IPS-18a (cell line): ENCODE results near the gene TGFB2.

Experiments used
- H3K27ac ChIP-seq: one replicate; pipeline ENCODE4 v1.5.1; 2013; ENCODE audit warnings: low read length
- H3K27me3 ChIP-seq: one replicate; pipeline ENCODE4 v1.6.1; 2013; ENCODE audit warnings: mild to moderate bottlenecking, low read length; ENCODE audit not compliant: control insufficient read depth, insufficient read depth
- H3K36me3 ChIP-seq: one replicate; pipeline ENCODE4 v1.6.1; 2013; ENCODE audit warnings: low read depth, low read length; ENCODE audit not compliant: control insufficient read depth
- H3K4me1 ChIP-seq: one replicate; pipeline ENCODE4 v1.6.1; 2013; ENCODE audit warnings: low read depth, low read length; ENCODE audit not compliant: control insufficient read depth
- H3K4me3 ChIP-seq: one replicate; pipeline ENCODE4 v1.5.1; 2013; ENCODE audit warnings: low read length
- H3K9ac ChIP-seq: one replicate; pipeline ENCODE4 v1.6.1; 2013; ENCODE audit warnings: mild to moderate bottlenecking, low read length, moderate library complexity
- H3K9me3 ChIP-seq: one replicate; pipeline ENCODE4 v1.6.1; 2013; ENCODE audit warnings: low read depth, low read length; ENCODE audit not compliant: control insufficient read depth

Gene TGFB2

DNA sequence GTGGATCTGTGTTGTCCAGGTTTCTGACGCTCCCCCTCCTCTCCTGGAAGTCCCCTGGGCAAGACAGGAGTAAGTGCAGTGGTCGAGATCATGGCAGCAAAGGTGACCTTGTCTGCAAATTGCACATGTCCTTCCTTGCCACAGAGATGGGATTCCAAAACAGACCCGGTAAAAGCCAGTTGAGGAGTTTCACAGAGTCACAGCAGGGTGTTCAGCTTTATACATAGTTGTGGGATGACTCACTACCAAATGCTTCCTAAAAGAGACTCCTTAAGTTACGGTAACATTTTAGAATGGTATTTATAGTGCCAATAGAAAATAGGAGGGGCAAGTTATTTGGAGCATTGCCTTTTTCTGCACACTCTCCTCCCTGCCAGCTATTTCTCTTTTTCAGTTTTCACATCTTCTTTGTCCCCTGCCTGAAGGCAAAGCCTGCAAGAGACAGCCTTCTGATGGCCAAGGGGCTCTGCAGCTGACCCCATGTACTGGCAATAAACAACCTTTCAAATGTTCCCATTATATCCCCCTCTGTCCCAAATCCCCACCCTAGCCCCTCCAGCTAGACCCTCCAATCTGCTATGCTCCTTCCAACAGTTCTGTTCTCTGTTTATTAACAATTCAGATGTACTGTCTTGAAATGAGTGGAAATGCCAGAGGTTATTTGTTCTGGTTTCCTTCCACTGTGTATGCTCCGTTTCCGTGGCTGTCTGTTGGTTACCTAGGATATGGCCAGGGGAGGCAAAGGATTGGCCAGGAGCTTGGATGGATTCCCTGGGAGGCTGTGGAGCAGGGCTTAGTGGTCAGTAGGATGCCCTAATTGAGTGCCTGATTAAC lies 115.0 kb downstream of the TGFB2 start:
- Histone ChIP-seq H3K27me3 (no peaks in the 10 kb centered on the region), H3K4me1 (peaks cover 19% of the 10 kb centered on the region), H3K27ac (peak overlapping the region; percentile 65), H3K9ac (peak overlapping the region; percentile 15), H3K36me3 (no peaks in the 10 kb centered on the region), H3K9me3 (no peaks in the 10 kb centered on the region), H3K4me3 (peak overlapping the region; percentile 19)

DNA sequence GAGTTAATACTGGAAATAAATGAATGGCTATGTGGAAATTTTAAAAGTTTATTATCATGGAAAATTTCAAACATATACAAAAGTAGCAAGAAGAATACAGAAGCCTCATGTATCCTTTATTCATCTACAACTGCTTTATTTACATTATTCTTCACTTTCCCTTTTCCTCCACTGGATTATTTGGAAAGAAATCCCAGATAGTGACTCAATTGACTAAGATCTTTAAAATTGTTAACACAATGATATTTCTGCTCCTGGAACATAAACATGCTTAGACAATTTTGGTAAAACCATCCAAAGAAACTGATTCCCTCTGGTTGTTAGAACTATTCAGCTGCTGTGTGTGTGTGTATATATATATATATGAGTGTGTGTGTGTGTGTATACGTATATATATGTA lies 116.2 kb downstream of the TGFB2 start:
- H3K4me3 ChIP-seq = no peak overlapping the region
- no peaks in the 10 kb centered on the region for H3K36me3 ChIP-seq
- H3K9me3 ChIP-seq = no peaks in the 10 kb centered on the region
- H3K27me3 ChIP-seq = no peaks in the 10 kb centered on the region
- H3K9ac ChIP-seq = no peak overlapping the region
- H3K27ac ChIP-seq = no peak overlapping the region
- peaks cover 19% of the 10 kb centered on the region for H3K4me1 ChIP-seq

DNA sequence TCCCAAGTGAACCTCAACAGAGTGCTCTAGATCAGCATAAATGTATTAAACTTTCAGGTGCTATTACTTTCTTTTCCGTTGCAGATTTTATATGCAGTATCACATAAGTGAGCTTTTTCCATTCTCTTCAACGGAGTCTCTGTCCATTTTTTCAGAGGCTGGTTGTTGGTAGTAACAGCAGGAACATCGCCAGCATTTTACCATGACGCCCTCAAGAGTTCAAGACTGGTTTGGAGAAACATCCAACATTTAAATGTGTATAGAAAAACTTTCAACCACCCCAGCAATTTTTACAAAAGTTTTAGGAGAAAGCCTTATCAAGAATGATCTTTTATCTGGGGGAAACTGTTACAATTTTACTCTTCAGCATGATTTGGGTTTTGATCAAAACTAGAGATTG lies 117.0 kb downstream of the TGFB2 start:
- Histone ChIP-seq H3K4me3 (no peak overlapping the region), H3K4me1 (peaks cover 19% of the 10 kb centered on the region)

DNA sequence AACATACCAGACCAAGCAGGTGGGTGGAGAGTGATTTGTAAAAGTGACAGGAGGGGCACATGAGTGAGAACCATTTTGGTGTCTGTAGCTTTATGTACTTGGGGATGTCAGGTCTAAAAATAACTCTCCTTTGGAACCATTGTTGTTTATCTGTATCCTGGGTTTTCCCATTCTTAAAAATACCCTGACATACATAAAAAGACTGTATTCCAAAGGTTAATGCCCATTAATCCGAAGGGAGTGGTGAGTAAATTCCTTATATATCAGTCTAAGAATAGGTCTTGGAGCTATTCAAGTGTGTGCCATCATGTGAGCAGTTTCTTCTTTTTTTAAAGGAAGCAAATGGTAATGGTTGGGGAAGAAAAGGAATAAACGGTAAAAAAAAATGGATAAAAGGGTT lies 117.5 kb downstream of the TGFB2 start:
- Histone ChIP-seq H3K27ac (no peak overlapping the region), H3K4me1 (peaks cover 19% of the 10 kb centered on the region), H3K4me3 (no peak overlapping the region), H3K9ac (no peak overlapping the region), H3K27me3 (no peaks in the 10 kb centered on the region), H3K36me3 (no peaks in the 10 kb centered on the region), H3K9me3 (no peaks in the 10 kb centered on the region)

More for the DNA sequence above, 117.0 kb downstream of the TGFB2 start:
- Histone ChIP-seq H3K27ac (no peak overlapping the region), H3K9ac (no peak overlapping the region), H3K9me3 (no peaks in the 10 kb centered on the region), H3K27me3 (no peaks in the 10 kb centered on the region), H3K36me3 (no peaks in the 10 kb centered on the region)

DNA sequence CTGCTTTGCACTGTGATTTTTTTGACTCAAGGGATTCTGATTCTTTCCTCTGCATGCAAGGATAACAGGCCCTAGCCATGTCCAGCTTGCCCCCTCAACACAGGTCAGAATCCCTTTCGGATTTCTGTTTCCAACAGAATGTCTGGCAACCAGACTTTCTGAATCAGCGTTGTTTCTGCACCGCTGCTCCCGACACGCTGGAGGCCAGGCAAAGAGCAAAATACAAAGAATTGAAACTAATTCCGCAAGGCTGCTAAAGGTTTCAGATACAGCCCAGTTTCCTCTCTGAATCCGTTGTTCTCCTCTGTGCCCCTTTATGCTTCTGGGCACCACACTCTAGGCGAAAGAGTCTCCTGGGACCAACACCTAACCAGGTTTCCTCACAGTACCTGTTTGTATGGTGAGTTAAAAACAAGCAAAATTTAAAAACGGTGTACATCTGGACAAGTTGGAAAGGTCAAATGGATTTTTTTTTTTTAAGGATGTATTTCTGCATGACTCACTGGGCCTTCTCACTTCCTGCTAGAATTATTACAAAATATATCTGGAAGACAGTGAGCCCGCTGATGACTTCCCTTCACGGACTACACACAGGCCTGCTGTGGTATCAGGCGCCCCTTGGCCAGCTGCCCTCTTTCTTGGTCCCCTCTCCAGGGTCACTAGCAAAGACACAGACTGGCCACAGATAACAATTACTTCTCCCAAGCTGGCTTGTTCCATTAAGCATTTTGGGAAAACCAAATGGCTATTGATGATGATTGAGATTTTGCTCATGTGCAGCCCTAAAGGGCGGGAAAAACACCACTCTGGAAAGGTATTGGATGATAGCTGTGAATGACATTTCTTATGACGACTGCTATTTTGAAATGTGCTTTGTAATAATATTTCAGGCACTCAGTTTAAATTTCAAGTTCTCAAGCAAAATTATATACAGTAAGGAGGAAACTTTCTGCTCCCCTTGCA lies 118.3 kb downstream of the TGFB2 start:
- H3K36me3 ChIP-seq = no peaks in the 10 kb centered on the region
- H3K4me1 ChIP-seq = peaks cover 19% of the 10 kb centered on the region
- H3K4me3 ChIP-seq = no peak overlapping the region
- no peak overlapping the region for H3K9ac ChIP-seq
- H3K27ac ChIP-seq = no peak overlapping the region
- H3K9me3 ChIP-seq = no peaks in the 10 kb centered on the region
- no peaks in the 10 kb centered on the region for H3K27me3 ChIP-seq

DNA sequence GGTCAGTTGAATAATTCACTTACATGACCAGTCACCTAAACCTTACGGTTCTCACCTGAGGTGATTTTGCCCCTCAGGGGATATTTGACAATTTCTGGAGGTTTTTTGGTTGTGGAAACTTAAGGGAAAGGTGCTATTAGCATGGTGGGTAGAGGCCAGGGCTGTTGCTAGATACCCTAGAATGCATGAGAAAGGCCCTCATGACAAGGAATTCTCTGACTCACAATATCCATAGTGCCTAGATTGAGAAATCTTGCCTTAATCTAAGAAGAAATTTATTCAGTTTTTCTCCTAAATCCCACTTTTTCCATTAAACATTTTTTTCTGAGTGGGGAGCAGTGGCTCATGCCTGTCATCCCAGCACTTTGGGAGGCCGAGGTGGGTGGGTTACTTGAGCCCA lies 119.7 kb downstream of the TGFB2 start:
- Histone ChIP-seq H3K4me3 (no peak overlapping the region), H3K9me3 (no peaks in the 10 kb centered on the region), H3K27ac (no peak overlapping the region), H3K36me3 (no peaks in the 10 kb centered on the region), H3K4me1 (peaks cover 11% of the 10 kb centered on the region), H3K27me3 (no peaks in the 10 kb centered on the region), H3K9ac (no peak overlapping the region)

DNA sequence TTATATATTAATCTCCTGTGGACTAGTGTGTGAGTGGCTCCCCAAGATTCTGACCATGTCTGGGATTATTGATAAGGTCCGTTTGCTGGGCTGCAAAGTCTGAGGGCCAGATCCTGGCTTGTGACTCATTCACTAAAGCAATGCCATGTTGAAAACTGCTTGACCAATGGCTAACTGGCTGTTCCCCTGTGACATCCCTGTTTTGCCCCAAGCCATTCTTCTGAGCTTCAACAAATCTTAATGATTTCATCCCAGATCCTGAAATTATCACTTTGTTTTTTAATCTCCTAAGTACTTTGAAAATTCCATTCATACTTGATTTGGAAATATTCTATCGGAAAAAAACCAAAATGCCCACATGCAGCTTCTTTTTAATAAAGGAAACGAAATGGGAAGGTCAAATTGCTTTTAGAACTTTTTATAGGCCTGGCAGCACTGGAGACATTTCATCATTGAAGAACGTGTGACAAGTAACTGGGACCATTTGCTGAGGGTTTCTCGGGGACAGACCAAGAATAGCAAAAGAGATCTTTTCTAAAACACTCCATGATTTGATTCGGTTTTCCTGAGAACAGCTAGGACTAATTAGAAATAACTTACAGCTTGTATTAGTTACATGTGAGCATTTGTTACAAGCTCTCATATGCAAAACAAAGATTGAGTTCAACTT lies 121.3 kb downstream of the TGFB2 start:
- H3K36me3 ChIP-seq = no peaks in the 10 kb centered on the region
- no peaks in the 10 kb centered on the region for H3K4me1 ChIP-seq
- no peak overlapping the region for H3K4me3 ChIP-seq
- H3K27ac ChIP-seq = no peak overlapping the region
- no peak overlapping the region for H3K9ac ChIP-seq
- no peaks in the 10 kb centered on the region for H3K9me3 ChIP-seq
- H3K27me3 ChIP-seq = no peaks in the 10 kb centered on the region

DNA sequence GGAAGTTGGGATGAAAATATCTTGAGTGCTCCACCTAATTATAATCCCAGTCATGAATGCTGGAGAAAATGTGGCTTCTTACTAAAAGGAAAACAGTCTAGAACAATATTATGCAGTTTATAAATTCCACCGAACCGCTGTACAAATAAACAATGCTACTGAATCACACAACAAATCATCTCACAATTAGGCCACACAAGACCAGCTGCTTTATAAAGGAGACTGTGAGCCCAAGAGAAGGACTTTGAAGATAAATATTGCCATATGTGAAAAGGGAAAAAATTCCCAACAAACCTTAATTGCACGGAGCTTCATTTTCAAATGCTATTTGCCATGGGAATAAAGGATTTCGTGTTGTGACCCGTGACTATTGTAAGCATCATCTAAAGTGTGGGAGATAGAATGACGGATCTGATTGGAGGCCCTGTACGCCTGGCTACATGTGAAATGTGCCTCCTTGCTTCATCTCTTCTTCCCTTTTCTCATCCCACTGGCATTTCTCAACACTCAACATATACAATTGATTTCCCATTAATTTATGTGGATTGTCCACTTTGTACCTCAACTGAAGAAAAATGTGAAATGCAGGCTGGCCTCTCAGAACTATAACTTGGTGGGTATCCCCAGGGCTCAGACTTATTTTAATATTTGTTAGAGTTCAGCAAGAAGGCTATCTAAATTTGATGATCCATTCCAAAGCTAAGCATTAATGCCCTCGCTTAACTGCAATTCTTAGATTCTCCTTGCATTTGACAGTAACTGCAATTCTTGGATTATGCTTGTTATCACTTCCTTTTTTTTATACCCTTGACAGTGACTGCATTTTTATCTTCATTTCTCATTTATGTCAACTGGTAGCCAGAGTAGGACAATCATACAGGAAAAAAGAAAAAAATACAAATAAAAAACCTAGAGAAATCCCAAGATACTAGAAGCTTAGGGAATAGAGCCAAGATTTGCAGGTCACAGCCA lies 122.3 kb downstream of the TGFB2 start:
- no peaks in the 10 kb centered on the region for H3K9me3 ChIP-seq
- no peak overlapping the region for H3K27ac ChIP-seq
- H3K4me3 ChIP-seq = no peak overlapping the region
- no peaks in the 10 kb centered on the region for H3K36me3 ChIP-seq
- no peaks in the 10 kb centered on the region for H3K27me3 ChIP-seq
- no peaks in the 10 kb centered on the region for H3K4me1 ChIP-seq
- H3K9ac ChIP-seq = no peak overlapping the region

DNA sequence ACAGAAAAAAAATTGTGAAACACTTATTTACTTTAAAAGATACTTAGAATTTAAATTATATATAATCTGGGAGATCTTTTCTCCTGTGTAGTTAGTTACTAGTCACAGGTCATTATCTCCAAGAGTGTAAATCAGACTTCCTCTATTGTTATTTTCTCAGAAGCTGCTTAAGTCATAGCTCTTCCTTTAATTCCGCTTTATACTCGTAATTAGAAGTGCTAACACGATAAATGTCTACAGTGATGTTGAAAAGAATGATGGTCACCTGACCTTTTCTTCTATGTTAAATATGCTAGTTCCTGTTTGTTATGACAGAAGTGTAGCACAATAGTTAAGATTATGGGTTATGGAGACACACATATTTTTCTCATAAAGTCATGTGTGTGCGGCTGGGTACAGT lies 123.6 kb downstream of the TGFB2 start:
- no peaks in the 10 kb centered on the region for H3K9me3 ChIP-seq
- H3K4me3 ChIP-seq = no peak overlapping the region

DNA sequence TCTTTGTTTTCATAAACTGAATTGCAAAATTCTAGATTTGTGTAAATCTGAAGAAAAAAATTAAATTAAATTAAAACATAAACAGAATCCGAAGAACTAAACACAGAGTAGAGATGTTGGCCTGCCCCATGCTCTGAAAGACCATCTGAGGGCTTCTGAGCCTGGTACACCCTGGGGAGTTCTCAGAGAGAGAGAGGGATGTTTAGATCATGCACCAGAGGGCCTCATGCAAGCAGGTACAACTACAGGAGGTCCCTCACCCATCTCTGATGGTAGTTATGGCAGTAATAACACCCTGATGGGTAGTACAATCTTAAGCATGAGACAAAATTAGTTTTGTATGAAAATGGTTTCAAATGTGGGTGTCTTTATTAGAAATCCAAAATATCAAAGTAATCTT lies 127.7 kb downstream of the TGFB2 start:
- Histone ChIP-seq H3K4me1 (no peaks in the 10 kb centered on the region), H3K36me3 (no peaks in the 10 kb centered on the region), H3K9me3 (no peaks in the 10 kb centered on the region), H3K27me3 (no peaks in the 10 kb centered on the region), H3K9ac (no peak overlapping the region), H3K27ac (no peak overlapping the region), H3K4me3 (no peak overlapping the region)

More for the DNA sequence above, 123.6 kb downstream of the TGFB2 start:
- H3K27me3 ChIP-seq = no peaks in the 10 kb centered on the region
- H3K9ac ChIP-seq = no peak overlapping the region
- no peaks in the 10 kb centered on the region for H3K4me1 ChIP-seq
- H3K36me3 ChIP-seq = no peaks in the 10 kb centered on the region
- H3K27ac ChIP-seq = no peak overlapping the region
